22Rv1 (cell line): ENCODE measurements around the gene FZD10.

Experiments
- H3K27ac ChIP-seq: fragments of 450-650 bp; 2 replicates; pipeline ENCODE4 v1.5.1; 2017
- ZFX ChIP-seq: fragments of 450-650 bp; IDR thresholded peaks from 2 replicates; pipeline ENCODE4 v1.6.1; 2017; ENCODE audit warnings: antibody characterized with exemption, borderline replicate concordance
- TF ChIP-seq, protein P1 (sequence below): fragments of 450-650 bp; IDR thresholded peaks from 2 replicates; pipeline ENCODE4 v1.5.1; 2017; ENCODE audit warnings: mild to moderate bottlenecking

The FZD10 gene

DNA sequence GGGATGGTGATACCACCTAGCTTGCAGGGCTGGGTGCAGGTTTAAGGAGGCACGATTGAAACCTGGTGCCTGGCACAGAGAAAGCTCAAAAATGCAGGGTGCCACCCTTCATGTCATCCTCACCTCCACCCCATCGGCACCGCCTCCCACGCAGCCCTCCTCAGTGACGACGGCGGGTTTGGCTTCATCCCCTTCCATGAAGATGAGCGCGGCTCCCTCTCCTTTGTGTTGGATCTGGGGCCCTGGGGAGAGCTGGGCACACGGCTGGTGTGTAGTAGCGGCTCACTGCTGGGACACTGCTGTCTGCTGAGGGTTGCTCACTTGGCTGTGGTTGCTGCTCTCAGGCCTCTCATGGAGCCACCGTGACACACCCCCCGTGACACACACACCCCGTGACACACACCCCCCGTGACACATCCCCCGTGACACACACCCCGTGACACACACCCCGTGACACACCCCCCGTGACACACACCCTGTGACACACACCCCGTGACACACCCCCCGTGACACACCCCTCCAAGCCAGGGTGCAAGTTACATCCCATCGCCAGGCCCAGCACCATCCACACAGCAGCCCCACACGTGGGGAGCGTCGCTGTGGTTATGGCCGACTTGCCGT lies 42.9 kb upstream of the FZD10 start:
- H3K27ac ChIP-seq = no peak overlapping the region

DNA sequence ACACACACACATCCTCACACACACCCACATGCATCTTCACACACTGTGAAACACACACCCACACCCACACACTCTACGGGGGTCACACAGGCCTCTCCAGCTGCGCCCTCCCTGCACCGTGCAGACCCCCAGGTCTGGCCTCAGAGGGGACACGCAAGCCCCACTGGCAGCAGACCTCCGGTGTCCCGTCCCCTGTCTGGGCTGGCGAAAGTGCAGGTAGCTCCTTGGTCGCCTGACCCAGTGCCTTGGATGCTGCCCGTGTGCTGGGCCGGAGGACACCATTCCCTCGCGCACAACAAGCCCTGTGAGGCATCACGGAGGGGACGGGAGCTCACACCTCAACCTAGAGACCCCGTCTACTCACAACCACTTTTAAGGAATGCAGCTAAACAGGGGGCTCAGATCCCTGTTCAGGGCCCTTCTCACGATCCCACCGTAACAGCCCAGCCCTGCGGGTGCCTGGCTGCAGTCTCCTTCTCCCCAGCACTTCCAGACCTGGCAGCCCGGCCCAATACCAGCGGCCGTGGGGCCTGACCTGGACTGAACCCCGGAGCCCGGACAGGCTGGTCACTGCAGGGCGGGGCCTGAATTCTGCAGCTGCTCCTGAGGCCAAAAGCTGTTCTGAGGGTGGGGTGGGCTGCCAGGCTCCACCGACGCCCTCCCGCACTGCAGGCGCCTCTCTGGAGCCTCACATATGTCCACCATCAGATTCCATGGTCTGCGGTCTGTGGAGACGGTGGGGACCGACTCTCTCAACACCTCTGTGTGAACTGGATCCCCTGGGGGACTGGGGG lies 42.1 kb upstream of the FZD10 start:
- no peak overlapping the region for H3K27ac ChIP-seq
- no peak for TF ChIP-seq ZFX
- TF ChIP-seq, protein P1, sequence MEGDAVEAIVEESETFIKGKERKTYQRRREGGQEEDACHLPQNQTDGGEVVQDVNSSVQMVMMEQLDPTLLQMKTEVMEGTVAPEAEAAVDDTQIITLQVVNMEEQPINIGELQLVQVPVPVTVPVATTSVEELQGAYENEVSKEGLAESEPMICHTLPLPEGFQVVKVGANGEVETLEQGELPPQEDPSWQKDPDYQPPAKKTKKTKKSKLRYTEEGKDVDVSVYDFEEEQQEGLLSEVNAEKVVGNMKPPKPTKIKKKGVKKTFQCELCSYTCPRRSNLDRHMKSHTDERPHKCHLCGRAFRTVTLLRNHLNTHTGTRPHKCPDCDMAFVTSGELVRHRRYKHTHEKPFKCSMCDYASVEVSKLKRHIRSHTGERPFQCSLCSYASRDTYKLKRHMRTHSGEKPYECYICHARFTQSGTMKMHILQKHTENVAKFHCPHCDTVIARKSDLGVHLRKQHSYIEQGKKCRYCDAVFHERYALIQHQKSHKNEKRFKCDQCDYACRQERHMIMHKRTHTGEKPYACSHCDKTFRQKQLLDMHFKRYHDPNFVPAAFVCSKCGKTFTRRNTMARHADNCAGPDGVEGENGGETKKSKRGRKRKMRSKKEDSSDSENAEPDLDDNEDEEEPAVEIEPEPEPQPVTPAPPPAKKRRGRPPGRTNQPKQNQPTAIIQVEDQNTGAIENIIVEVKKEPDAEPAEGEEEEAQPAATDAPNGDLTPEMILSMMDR = no peak

More for the DNA sequence above, 42.9 kb upstream of the FZD10 start:
- TF ChIP-seq, protein P1 = no peak
- TF ChIP-seq ZFX = no peak

DNA sequence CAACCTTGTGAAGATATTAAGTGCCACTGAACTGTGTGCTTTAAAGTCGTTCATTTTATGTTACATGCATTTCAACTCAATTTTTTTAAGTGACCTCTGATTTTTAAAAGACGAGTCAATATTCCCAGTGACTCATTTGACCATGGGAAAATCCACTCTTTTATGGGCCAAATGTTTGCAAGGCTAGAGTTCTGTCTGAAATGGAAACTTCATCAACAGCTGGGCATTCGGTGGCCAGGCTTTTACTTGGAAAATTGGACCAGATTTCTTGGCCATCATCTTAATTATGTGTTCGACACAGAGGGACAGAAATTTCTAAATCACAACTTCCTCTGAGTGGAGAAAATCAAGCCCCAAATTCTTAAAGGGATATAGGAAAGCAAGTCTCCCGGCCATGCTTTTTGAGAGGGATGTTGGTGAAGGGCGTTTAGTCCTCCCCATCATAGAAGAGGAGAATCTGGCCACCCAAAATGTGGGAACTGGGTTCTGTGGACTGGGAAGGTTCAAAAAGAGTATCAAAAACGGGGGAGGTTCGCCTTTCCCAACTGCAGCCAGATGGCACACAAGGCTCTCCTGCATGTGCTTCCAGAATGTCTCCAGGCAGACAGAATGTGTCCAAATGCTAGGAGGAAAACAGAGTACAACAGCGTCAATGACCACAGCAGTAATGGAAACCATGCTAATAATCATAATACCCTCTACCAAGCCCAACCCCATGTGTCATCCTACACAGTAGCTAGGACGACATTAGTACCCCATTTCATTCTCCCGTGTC lies 40.9 kb upstream of the FZD10 start:
- H3K27ac ChIP-seq = no peak overlapping the region
- TF ChIP-seq, protein P1 = no peak
- TF ChIP-seq ZFX = no peak

DNA sequence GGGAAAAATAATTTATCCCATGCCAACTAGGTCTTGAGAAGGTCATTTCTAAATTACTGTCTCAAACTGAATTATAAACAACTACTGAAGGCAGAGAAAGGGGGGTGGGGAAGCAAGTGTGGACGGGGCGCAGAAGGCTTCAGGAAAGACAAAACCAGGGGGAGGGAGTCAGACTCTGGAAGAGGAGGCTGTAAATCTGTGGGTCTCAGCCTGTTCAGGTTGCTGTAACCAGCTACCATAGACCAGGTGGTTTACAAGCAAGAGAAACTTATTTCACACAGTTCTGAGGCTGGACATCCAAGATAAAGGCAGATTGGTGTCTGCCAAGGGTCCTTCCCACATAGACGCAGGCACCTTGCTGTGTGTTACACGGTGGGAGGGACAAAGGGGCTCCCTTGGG lies 39.9 kb upstream of the FZD10 start:
- H3K27ac ChIP-seq = no peak overlapping the region
- TF ChIP-seq, protein P1 = no peak
- TF ChIP-seq ZFX = no peak

DNA sequence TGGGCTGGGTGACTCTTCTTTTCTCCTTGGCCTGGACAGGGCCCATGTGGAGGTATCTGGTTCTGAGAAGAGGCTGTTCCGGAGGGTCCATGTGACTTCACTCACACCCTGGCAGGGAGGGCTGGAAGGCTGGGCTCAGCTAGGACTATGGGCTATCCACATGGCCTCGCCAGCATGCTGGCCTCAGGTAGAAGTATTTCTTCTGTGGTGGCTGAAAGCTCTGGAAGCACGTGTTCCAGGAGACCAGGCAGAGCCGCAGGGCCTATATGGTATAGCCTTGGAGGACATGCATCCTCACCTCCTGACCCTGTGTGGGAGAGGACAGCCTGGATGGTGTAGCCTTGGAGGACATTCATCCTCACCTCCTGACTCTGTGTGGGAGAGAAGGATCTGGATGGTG lies 38.2 kb upstream of the FZD10 start:
- TF ChIP-seq, protein P1 = no peak
- TF ChIP-seq ZFX = no peak
- no peak overlapping the region for H3K27ac ChIP-seq

DNA sequence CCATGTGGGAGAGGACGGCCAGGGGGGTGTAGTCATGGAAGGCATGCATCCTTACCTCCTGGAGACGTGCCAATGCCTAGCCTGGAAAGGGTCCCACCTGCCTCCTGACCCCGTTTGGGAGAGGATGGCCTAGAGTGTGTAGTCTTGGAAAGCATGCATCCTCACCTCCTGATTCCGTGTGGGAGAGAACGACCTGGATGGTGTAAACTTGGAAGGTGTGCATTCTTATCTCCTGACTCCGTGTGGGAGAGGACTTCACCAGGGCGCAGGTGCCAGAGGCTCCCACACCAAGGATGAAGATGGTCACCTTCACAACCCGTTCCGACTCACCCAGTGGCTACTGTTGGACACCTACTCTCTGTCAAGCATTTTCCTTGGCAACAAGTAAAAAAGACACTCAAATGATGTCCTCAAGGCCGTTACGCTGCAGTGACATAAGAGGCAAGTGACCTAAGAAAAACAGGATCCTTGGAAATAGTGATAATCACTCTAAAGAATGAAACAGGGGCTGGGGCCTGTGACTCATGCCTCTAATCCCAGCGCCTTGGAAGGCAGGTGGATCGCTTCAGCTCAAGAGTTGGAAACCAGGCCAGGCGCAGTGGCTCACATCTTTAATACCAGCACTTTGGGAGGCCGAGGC lies 37.5 kb upstream of the FZD10 start:
- no peak overlapping the region for H3K27ac ChIP-seq
- TF ChIP-seq, protein P1 = no peak
- no peak for TF ChIP-seq ZFX
